ENCODE data around the gene TRIM33.

DNA sequence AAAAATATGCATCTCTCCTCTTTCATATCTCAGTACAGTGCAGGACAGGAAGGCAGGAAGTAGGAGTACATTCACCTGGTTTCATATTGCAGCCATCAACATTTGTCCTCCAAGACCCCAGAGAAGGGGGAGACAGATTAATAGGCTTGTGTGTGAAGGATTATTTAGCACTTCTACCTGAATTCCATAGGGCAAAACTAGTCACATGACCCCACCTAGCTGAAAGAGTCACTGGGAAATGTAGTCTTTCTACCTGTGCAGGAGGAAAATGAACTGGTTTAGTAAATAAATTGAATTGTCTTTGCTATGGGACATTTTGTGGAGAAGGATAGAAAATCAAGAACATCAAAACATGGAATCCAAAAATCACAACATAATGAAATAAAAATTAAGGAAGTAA is 13.9 kb upstream of the TRIM33 start:
- TF ChIP-seq EZH2 (IDR thresholded peaks at IDR 0.05; ENCODE audit: low read length, missing control alignments) = no peak
- TF ChIP-seq, protein P1, sequence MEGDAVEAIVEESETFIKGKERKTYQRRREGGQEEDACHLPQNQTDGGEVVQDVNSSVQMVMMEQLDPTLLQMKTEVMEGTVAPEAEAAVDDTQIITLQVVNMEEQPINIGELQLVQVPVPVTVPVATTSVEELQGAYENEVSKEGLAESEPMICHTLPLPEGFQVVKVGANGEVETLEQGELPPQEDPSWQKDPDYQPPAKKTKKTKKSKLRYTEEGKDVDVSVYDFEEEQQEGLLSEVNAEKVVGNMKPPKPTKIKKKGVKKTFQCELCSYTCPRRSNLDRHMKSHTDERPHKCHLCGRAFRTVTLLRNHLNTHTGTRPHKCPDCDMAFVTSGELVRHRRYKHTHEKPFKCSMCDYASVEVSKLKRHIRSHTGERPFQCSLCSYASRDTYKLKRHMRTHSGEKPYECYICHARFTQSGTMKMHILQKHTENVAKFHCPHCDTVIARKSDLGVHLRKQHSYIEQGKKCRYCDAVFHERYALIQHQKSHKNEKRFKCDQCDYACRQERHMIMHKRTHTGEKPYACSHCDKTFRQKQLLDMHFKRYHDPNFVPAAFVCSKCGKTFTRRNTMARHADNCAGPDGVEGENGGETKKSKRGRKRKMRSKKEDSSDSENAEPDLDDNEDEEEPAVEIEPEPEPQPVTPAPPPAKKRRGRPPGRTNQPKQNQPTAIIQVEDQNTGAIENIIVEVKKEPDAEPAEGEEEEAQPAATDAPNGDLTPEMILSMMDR (conservative IDR thresholded peaks at IDR 0.05 in 1 of 2, IDR thresholded peaks at IDR 0.05 in 1 of 2; ENCODE audit: low read depth in 1 of 2, low read length in 2 of 2) = no peak

Data from fibroblast of lung (primary cell).